Smooth muscle cell (in vitro differentiated cells): Measurements from ENCODE around the gene HDAC9. TPM values are rescaled to one million over a fixed set of nuclear protein-coding genes. Genes with fewer than 3 reads are reported as not detected.

ENCODE experiments used
- DNase-seq: peaks from one replicate; lab custom pipeline; 2025; ENCODE audit not compliant: unreplicated experiment; lab: John Stamatoyannopoulos, UW
- H2AFZ ChIP-seq: fragments of 200-600 bp; sonication (generic); 2 replicates; pipeline ENCODE4 v1.6.0; 2016; ENCODE audit warnings: antibody characterized with exemption, low read depth, mild to moderate bottlenecking
- H3F3A ChIP-seq: fragments of 200-600 bp; sonication (generic); 2 replicates; pipeline ENCODE4 v1.6.0; 2017; ENCODE audit warnings: antibody characterized with exemption, low read depth
- H3K27ac ChIP-seq: fragments of 200-600 bp; sonication (generic); 2 replicates; pipeline ENCODE4 v1.5.1; 2016; ENCODE audit warnings: low read depth, mild to moderate bottlenecking
- H3K27me3 ChIP-seq: fragments of 200-600 bp; sonication (generic); 2 replicates; pipeline ENCODE4 v1.6.1; 2016; ENCODE audit warnings: low read depth, mild to moderate bottlenecking
- H3K36me3 ChIP-seq: fragments of 200-600 bp; sonication (generic); 2 replicates; pipeline ENCODE4 v1.5.1; 2016; ENCODE audit warnings: low read depth
- H3K4me1 ChIP-seq: fragments of 200-600 bp; sonication (generic); 2 replicates; pipeline ENCODE4 v1.5.1; 2016; ENCODE audit warnings: low read depth
- H3K4me2 ChIP-seq: fragments of 200-600 bp; sonication (generic); 2 replicates; pipeline ENCODE4 v1.6.0; 2016; ENCODE audit warnings: mild to moderate bottlenecking
- H3K4me3 ChIP-seq: fragments of 200-600 bp; sonication (generic); 2 replicates; pipeline ENCODE4 v1.5.1; 2016; ENCODE audit warnings: mild to moderate bottlenecking
- H3K79me2 ChIP-seq: fragments of 200-600 bp; sonication (generic); 2 replicates; pipeline ENCODE4 v1.6.0; 2016; ENCODE audit warnings: low read depth, mild to moderate bottlenecking
- H3K9ac ChIP-seq: fragments of 200-600 bp; sonication (generic); 2 replicates; pipeline ENCODE4 v1.6.0; 2016; ENCODE audit warnings: low read depth
- H3K9me3 ChIP-seq: fragments of 200-600 bp; sonication (generic); replicated peaks from 2 replicates; pipeline ENCODE4 v1.5.1; 2016; ENCODE audit warnings: low read depth
- H4K20me1 ChIP-seq: fragments of 200-600 bp; sonication (generic); 2 replicates; pipeline ENCODE4 v1.6.0; 2016; ENCODE audit warnings: low read depth
- CTCF ChIP-seq: fragments of 200-600 bp; sonication (generic); IDR thresholded peaks from 2 replicates; pipeline ENCODE4 v1.5.1; 2017; ENCODE audit warnings: borderline replicate concordance, mild to moderate bottlenecking, antibody characterized with exemption; ENCODE audit not compliant: insufficient read depth, poor library complexity, severe bottlenecking
- WGBS: methylation state at CpG from one replicate; pipeline ENCODE4 v1.1.7; 2016; ENCODE audit warnings: low lambda C conversion rate; 5-methylcytosine and 5-hydroxymethylcytosine counted together
- polyA plus RNA-seq: library from polyadenylated mRNA; unstranded; fragments of >200 nt; fragmentation: Nextera tagmentation; extraction: Ambion mirVana; gene quantifications from 2 replicates; pipeline ENCODE4 v1.2.1, GENCODE V29; 2016
- total RNA-seq: library from RNA; depleted of rRNA; stranded (reverse); fragments of >200 nt; gene quantifications from 2 replicates; pipeline ENCODE4 v1.2.3, GENCODE V29; 2014

The HDAC9 gene
- total and polyA plus RNA-seq, 2 experiments from 2014 or later, result 2.2 to 7.1 TPM

GRCh38 chr7:18491871-18492270 lies 3.7 kb upstream of the HDAC9 start:
- DNase-seq, result no peak
- Histone ChIP-seq H3F3A (peaks cover 3% of the 10 kb centered on the region), H3K9ac (no peak overlapping the region), H3K27ac (no peak overlapping the region), H2AFZ (no peak overlapping the region), H3K27me3 (no peaks in the 10 kb centered on the region), H3K9me3 (no peaks in the 10 kb centered on the region), H3K36me3 (no peaks in the 10 kb centered on the region), H3K4me1 (peaks cover 12% of the 10 kb centered on the region), H3K79me2 (no peaks in the 10 kb centered on the region), H4K20me1 (no peaks in the 10 kb centered on the region), H3K4me2 (no peak overlapping the region), H3K4me3 (no peak overlapping the region)
- WGBS, result 91% methylated on average over 6 of the region's 6 CpGs
- no peak for TF ChIP-seq CTCF

GRCh38 chr7:18494406-18494805 lies 1.1 kb upstream of the HDAC9 start:
- H3K9me3 ChIP-seq, result no peaks in the 10 kb centered on the region
- 92% methylated on average over 3 of the region's 3 CpGs for WGBS
- H3K79me2 ChIP-seq, result no peaks in the 10 kb centered on the region
- no peak for DNase-seq
- H3K4me2 ChIP-seq, result peak overlapping the region; percentile 88
- H3K4me1 ChIP-seq, result peaks cover 21% of the 10 kb centered on the region
- no peaks in the 10 kb centered on the region for H4K20me1 ChIP-seq
- peaks cover 3% of the 10 kb centered on the region for H3F3A ChIP-seq
- H3K27me3 ChIP-seq, result no peaks in the 10 kb centered on the region
- H3K27ac ChIP-seq, result peak overlapping the region; percentile 91
- H3K4me3 ChIP-seq, result no peak overlapping the region
- no peaks in the 10 kb centered on the region for H3K36me3 ChIP-seq
- TF ChIP-seq CTCF, result no peak
- H2AFZ ChIP-seq, result no peak overlapping the region
- H3K9ac ChIP-seq, result no peak overlapping the region

DNA sequence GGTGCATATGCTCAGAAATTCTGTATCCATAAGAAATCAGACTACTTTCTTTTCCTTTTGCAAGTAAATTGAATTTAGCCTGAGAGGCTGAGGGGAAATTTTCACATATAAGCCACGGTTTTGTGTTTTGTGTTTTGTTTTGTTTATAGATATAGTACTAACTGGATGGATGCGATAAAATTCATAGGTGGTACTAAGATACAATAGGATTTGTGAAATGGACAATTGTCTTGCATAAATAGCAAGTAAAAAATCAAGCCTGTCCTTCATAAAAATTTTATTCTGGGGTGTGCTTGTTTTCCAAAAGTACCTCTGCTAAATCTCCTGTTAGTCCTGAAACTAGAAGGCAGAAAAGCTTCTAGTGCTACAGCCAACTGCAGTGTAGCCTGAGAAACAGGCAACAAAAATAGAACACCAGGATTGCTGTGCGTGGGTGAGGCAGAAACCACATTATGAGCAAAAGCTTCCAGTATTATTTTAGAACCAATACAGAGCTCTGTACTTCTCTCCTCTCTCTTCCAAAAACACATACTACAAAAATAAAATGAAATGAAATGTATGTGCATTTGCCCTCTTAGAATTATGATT lies 634 bp upstream of the HDAC9 start:
- DNase-seq, result no peak
- Histone ChIP-seq H3K4me3 (peak overlapping the region; percentile 40), H3K9me3 (no peaks in the 10 kb centered on the region), H3K27ac (peak overlapping the region; percentile 91), H4K20me1 (no peaks in the 10 kb centered on the region), H3K36me3 (no peaks in the 10 kb centered on the region), H3K79me2 (no peaks in the 10 kb centered on the region), H3K4me2 (peak overlapping the region; percentile 88), H3F3A (peaks cover 3% of the 10 kb centered on the region), H3K27me3 (no peaks in the 10 kb centered on the region), H3K9ac (peak overlapping the region; percentile 72), H2AFZ (peak overlapping the region; percentile 47), H3K4me1 (peaks cover 21% of the 10 kb centered on the region)
- TF ChIP-seq CTCF, result no peak
- 62% methylated on average over 3 of the region's 3 CpGs for WGBS

DNA sequence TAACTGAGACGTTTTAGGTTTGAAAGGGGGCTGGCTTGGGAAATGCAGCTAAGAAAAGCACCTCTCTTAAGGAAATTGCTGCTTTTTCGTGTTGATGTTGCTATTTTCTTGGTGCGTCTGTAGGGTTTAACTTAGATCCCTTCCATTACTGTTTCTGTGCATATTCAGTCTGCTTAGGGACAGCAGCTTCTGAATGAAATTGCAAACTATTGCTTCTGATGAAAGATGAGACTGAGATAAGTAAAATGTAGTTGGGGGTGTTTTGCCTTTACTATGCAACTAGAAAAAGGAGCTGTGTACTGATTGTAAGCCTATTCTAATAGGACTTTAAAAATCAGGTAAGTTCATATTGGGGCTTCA lies 772 bp downstream of the HDAC9 start:
- Histone ChIP-seq H3K36me3 (no peaks in the 10 kb centered on the region), H3F3A (peaks cover 3% of the 10 kb centered on the region), H2AFZ (peak overlapping the region; percentile 47), H3K4me2 (peak overlapping the region; percentile 88), H4K20me1 (no peaks in the 10 kb centered on the region), H3K27me3 (no peaks in the 10 kb centered on the region), H3K9me3 (no peaks in the 10 kb centered on the region), H3K9ac (no peak overlapping the region), H3K4me3 (peak overlapping the region; percentile 40), H3K79me2 (no peaks in the 10 kb centered on the region), H3K27ac (peak overlapping the region; percentile 91), H3K4me1 (peaks cover 21% of the 10 kb centered on the region)
- TF ChIP-seq CTCF, result no peak
- 12% methylated on average over 3 of the region's 3 CpGs for WGBS
- no peak for DNase-seq
